Activated T-cell treated with anti-CD3 and anti-CD28 coated beads for 48 hours (primary cell): Measurements from ENCODE around the gene ADAMTS18.

Experiments
- DNase-seq: peaks from one replicate; pipeline ENCODE4 v3.0.0-alpha.2; 2020; ENCODE audit warnings: low read depth

The ADAMTS18 gene

GRCh38 chr16:77434022-77434529 is 758 bp downstream of the ADAMTS18 start:
- no peak for DNase-seq

GRCh38 chr16:77433146-77433545 is 1.7 kb downstream of the ADAMTS18 start:
- no peak for DNase-seq

- no peak for DNase-seq
These were observed 2.6 kb downstream of the ADAMTS18 start for GRCh38 chr16:77432264-77432663.

- DNase-seq, result no peak
These were observed 3.8 kb downstream of the ADAMTS18 start for GRCh38 chr16:77430787-77431585.

GRCh38 chr16:77430360-77430759 is 4.5 kb downstream of the ADAMTS18 start:
- DNase-seq, result no peak

- no peak for DNase-seq
These were observed 9.8 kb downstream of the ADAMTS18 start for GRCh38 chr16:77424871-77425604.

- no peak for DNase-seq
These were observed 12.5 kb downstream of the ADAMTS18 start for GRCh38 chr16:77422196-77422784.

- no peak for DNase-seq
These were observed 17.8 kb downstream of the ADAMTS18 start for GRCh38 chr16:77416939-77417480.

- DNase-seq, result no peak
These were observed 20.0 kb downstream of the ADAMTS18 start for GRCh38 chr16:77414752-77415231.

- no peak for DNase-seq
These were observed 24.4 kb downstream of the ADAMTS18 start for GRCh38 chr16:77410449-77410848.

GRCh38 chr16:77409311-77409710 is 25.5 kb downstream of the ADAMTS18 start:
- no peak for DNase-seq

GRCh38 chr16:77408607-77409006 is 26.2 kb downstream of the ADAMTS18 start:
- no peak for DNase-seq

- DNase-seq, result no peak
These were observed 28.2 kb downstream of the ADAMTS18 start for GRCh38 chr16:77406680-77407079.

GRCh38 chr16:77404775-77405174 is 30.1 kb downstream of the ADAMTS18 start:
- no peak for DNase-seq

GRCh38 chr16:77403732-77404131 is 31.1 kb downstream of the ADAMTS18 start:
- no peak for DNase-seq

GRCh38 chr16:77402672-77403071 is 32.2 kb downstream of the ADAMTS18 start:
- DNase-seq, result no peak

- DNase-seq, result no peak
These were observed 32.7 kb downstream of the ADAMTS18 start for GRCh38 chr16:77402118-77402517.

GRCh38 chr16:77399546-77399945 is 35.3 kb downstream of the ADAMTS18 start:
- DNase-seq, result no peak

GRCh38 chr16:77399066-77399465 is 35.8 kb downstream of the ADAMTS18 start:
- no peak for DNase-seq

GRCh38 chr16:77398495-77398894 is 36.3 kb downstream of the ADAMTS18 start:
- DNase-seq, result no peak

GRCh38 chr16:77396461-77396860 is 38.4 kb downstream of the ADAMTS18 start:
- DNase-seq, result no peak

- DNase-seq, result no peak
These were observed 40.1 kb downstream of the ADAMTS18 start for GRCh38 chr16:77394699-77395098.
